CD4-positive, alpha-beta T cell treated with Interferon gamma for 1 hour (primary cell): Measurements from ENCODE around the gene SAFB2.
A peak's percentile ranks its signal among the peaks of the same experiment; 100 is the strongest.

Experiments used
- DNase-seq: peaks from one replicate; pipeline ENCODE4 v3.0.0-alpha.2; 2020

SAFB2 gene

DNA sequence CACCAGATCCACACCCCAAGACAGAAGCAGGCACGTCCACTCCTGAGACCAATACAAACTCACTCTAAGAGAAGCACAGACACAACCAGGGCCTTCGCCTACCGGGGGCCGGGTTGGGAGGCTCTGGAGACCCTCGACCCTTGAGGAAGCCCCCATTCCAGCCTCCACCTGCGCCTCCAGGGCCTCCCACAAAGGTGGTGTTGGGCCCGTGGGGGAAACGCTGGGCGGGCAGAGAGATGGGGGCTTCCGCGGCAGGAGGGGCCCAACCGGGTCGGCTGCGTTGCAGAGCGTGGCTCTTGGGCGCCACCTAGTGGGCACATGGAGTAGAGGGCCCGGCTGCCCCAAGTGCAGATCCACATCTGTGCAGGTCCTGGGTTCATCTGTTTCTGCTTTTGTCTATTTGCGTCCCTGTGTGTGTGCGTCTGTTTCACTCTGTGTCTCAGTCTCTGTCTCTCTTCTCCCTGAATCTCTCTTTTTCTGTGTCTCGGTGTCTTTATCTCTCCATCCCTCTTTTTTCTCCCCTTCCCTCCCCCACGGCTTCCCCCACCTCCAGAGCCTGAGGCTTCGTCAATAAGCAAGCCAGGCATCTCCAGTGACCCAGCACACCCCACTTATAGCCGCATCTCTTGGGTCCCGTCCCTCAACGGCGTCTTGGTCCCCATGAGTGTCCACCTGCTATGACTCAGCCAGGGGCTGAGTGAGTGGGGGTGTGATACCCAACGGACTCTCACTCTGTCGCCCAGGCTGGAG, 44.3 kb downstream of the SAFB2 start:
- DNase-seq, result peak; percentile 43

DNA sequence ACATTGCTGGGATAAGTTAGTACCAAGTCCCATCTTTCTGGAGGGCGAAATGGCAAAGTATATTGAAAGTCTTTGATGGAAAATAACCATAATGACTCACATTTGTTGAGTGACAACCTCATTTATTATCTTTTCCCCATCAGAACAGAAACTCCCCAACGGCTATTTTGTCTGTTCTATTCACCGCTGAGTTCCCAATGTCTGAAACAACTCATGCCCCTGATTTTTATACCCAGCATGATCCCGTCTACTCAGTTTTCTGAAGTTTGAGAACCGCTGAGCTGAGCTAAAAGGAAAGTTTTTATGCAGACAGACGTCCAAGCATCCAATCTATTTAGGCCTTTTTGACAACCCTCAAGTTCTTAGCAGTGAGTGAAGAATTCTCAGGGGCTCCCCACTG, 47.0 kb downstream of the SAFB2 start:
- DNase-seq, result no peak

DNA sequence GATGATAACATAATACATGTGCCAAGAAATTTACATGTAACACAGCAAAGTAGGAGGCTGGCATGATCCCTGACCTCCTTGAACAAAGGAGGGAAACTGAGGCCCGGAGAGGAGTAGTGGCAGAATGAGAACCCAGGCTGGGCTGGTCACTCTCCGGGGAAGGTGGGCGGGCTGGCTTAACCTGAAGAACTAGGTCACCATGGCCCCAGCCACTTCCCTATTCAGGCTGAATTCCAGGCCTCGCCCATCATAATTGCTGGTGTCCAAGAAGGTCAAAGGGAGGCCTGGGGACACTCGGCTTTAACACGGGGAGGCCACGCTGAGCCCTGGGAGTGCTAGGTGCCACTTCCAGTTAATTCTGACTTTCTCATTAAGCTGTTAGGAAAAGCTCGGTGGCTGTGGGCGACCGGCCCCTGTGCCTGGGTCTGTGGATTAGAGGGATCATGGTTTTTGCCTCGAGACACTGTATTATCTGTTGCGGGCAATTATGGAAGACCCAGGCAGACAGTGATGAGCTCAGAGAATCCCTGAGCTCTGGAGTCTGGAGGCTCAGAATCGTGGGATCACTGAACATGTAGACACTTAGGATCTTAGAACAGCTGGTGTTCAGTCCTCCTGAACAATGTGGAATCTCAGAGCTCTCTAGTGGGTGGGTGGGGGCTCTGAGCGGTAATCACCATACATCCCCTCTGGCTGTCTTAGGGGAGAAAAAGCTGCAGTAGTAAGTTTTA, 49.9 kb downstream of the SAFB2 start:
- no peak for DNase-seq

DNA sequence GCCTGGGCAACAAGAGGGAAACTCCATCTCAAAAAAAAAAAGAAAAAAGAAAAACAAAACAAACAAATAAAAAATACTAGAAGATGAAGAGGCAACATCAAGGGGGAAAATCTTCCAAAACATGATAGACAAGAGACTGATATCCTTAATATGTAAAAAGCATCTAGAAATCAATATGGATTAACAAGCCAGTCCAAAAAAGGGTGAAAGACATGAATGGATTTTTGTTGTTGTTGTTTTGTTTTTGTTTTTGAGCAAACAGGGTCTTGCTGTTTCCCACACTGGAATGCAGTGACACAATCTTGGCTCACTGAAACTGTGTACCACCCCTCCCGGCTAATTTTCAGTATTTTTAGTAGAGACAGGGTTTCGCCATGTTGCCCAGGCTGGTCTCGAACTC, 50.8 kb downstream of the SAFB2 start:
- no peak for DNase-seq

DNA sequence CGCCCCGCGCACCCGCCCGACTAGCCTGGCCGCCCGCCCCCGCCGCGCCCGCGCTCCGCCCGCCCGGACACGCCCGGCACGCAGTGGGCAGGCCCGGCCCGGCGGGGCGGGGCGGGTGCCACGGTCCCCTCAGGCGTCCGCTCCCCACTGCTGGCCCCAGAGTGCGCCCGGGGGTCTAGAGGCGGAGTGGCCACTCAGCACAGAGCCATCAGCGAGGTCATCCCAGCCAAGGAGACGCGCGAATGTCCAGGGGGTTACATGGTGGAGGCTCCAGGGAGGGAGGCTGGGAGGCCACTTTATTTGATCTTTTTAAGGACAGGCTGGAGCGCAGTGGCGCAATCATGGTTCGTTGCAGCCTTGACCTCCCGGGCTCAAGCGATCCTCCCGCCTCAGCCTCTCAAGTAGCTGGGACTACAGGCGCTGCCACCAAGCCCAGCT, 54.6 kb downstream of the SAFB2 start:
- DNase-seq, result no peak

DNA sequence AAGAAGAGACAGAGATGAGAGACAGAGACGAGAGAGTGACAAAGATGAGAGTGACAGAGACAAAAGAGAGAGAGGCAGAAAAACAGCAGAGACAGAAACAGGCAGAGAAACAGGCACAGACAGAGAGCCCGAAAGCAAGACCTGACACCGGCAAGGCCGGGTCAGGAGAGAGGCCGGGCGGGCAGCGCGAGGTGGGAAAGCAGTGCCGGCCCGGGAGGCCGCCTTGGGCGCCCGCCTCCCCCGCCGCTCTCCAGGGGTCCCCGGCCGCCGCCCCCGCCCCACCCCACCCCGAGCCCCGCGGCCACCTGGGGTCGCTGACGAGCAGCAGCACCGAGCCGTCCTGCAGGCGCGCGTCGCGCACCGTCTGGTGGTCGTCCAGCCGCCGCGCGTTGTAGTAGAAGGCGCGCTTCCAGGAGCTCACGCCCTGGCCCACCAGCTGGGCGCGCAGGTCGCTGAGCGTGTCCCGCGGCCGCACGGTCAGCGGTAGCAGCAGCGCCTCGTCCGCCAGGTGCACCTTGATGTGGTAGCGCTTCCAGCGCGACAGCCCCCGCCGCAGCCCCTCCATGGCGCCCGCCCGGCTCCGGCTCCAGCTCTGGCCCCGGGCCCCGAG, 55.1 kb downstream of the SAFB2 start, which contains the start of gene TINCR:
TSS of gene TINCR (minus strand) at position 594 of the 610 bp plus-strand sequence.
- DNase-seq, result no peak

DNA sequence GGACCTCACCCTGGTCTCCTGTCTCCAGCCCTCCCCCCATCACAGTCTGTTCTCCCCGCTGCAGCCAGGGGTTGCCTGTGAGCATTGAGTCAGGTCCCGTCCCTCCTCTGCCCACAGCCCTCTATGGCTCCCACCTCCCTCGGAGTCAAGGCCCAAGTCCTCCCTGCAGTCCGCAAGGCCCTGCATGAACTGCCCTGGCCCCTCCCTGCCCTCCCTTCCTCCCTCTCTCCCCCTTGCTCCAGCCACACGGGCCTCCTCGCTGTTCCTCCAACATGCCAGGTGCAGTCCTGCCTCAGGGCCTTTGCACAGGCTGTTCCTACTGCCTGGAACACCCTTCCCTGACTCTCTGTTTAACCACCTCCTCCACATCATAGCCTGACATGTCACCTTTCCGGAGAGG, 57.6 kb downstream of the SAFB2 start:
- no peak for DNase-seq

DNA sequence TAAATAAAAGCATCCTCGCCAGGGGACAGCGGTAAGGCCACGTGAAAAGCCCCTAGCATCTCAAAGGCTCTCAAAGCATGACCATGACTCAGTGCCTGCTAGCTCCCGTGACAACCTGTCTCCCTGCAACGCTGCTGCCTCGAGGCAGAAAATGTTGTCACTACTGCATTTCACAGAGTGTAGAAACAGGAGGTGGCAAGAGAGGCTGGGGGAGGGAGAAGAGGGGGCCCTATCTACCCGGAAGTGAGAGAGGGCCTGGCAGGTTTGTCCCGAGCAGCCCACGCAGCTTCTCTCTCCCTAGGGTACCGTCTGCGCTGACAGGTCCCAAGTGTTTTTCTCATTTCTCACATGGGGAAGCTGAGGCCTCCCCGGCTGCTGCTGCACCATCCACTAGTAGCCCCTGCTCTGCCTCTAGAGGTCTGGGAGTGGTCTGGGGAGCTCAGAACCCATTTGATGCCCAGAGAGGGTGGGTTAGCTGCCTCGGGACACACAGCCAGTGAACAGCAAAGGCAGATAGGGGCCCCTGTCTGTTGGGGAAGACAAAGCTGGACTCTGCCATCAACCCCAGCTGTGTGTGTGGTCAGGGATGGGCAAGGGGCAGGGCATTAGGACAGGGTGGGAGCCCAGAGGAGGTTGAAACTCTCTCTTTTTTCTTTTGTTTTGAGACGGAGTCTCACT, 58.5 kb downstream of the SAFB2 start:
- DNase-seq, result no peak

DNA sequence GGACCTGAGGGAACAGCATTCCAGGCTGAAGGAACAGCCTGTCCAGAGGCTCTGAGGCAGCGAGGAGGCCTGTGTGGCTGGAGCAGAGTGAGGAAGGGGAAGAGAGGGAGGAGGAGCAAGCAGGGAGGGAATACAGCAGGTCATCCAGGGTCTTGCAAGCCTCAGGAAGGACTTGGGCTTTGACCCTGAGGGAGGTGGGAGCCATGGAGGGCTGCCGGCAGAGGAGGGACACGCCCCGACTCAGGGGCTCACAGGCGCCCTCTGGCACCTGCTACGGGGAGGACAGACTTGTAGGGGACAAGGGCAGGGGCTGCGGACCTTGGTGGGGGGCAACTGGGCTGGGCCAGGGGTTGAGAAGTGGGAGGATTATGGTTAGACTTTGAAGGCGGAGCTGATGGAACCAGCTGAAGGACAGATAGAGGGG, 59.6 kb downstream of the SAFB2 start:
- no peak for DNase-seq

DNA sequence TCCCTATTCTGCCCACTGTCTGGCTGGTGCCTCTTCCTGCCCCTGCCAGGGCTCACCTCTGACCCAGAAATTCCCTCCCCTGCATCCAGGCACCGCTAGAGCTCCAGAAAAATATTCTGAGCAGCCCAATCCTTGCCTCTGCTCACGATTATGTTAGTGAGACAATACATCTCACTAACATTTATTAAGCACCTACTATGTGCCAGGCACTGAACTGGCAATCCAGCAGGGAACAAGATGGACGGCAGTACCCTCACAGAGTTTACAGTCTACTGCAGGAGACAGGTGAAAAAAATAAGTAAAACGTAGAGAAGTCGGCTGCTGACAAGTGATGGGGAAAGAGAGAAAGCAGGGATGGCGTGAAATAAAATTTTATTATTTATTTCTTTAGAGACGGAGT, 60.3 kb downstream of the SAFB2 start:
- DNase-seq, result no peak

DNA sequence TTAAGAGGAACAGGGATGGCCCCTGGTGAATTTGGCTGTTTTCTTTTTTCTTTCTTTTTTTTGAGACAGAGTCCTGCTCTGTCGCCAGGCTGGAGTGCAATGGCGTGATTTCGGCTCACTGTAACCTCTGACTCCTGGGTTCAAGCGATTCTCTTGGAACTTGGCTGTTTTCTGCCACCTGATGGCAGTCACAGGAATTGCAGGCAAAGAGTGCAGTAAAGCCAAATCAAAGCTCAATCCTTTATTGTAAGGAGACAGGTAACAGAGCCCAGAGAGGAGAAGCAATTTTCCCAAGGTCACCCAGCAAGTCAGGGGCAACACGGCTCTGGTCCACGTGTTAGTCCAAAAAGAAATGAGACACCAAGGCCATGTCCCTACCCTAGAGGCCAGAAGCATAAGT, 61.0 kb downstream of the SAFB2 start:
- DNase-seq, result no peak

DNA sequence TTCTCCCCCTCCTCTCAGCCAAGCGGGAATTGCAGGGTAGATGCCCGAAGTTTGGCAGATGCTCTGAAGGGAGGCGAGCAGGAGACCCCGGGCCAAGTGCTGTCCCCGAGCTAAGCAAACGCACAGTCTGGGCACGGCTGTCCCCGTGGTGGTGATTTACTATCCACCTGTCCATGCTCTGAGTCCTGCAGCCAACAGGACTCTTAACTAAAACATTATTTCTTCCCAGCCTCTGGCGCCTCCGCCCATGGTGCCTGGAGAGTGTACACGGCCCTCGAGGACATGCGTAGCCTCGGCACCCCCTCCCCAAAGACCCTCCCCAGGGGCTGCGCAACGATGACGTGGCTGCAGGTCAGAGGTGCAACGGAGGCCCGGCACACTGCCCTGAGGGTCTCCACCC, 62.4 kb downstream of the SAFB2 start:
- DNase-seq, result no peak

DNA sequence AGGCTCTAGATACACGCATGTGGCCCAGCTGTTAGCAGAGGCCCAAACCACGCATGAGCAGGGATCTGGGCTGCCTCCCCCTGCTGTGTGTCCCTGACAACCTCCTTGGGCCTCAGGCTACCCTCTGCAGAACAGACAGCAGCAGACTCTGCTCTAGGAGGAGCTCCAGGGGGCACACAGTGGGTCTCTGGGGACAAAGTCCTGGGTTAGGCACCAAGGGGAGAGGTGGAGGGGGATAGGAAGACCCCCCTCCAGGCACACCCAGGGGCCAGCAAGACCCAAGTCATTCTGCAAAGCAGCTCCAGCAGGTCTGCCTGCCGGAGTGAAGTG, 62.8 kb downstream of the SAFB2 start:
- DNase-seq, result no peak

DNA sequence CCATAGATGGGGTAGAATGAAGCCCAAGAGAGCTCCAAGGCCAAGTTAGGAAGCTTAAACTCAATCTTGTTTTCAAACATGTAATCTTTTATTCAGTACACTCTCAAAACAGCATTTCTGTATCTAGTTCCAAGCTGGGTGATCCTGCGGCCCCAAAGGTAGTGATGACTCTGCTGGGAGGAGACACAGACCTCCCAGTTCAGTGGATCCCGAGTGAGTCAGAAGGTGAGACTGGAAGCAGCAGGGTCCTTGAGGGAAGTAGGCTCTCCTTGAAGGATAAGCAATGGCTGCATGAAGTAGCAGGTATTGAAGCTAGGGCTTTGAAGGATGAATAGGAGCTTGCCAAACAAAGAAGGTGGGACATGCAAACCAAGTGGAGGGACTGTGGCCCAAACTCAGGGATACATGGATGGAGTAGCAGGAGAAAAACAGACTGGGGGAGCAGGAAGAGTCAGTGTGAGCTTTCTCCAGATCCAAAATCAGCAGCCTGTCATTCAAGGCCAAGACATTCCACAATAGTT, 64.4 kb downstream of the SAFB2 start:
- no peak for DNase-seq

DNA sequence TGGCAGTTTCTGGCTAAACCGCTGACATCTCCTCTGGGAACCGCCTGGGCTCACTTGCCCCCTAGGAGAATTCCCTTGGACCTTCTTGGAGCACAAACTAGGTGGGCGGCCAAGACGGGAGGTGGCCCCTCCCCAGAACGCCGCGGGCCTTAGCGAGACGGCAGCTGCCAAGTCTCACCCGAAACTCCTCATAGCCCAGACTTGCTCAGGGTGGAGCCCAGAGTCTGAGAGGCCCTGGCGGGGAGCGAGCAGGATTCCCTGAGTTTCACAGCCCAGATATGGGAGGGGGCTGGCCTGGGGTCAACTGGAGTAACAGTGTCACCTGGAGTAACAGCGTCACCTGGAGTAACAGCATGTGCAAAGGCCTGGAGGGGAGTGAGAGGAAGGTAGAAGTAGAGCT, 64.9 kb downstream of the SAFB2 start:
- DNase-seq, result no peak

DNA sequence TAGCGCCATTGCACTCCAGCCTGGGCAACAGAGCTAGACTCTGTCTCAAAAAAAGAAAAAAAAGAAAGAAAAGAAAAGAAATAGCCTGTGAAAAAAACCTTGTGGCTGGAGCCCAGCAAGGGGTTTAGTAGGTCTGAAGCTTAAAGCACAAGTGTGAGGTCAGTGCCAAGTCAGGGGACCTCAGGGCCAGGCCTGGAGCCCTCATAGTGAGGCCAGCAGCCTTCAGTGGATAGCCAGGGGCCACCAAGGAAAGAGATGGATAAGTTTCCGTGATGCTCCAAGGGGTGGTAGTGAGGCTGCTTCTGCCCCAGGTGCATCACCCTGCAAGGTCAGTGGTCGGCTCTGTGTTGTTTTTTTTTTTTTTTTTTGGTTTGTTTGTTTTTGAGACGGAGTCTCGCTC, 67.7 kb downstream of the SAFB2 start:
- DNase-seq, result no peak

DNA sequence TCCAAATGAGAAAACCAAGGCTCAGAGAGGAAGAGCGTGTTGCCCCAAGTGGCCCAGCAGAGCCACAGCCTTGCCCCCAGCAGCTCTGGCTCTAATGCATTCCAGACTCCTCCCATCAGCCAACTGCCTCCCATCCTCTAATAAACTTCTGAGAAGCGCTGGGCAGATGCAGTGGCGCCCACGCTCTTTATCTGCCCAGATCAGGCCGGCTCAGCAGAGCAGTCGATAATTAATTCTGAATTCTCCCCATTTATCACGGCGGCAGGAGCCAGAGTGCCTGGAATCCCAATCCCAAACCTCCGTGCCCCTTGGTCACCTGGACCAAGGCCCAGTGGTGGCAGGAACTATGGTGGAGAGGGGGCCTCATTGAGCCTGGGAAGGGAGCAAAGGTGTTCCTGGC, 68.7 kb downstream of the SAFB2 start:
- no peak for DNase-seq

DNA sequence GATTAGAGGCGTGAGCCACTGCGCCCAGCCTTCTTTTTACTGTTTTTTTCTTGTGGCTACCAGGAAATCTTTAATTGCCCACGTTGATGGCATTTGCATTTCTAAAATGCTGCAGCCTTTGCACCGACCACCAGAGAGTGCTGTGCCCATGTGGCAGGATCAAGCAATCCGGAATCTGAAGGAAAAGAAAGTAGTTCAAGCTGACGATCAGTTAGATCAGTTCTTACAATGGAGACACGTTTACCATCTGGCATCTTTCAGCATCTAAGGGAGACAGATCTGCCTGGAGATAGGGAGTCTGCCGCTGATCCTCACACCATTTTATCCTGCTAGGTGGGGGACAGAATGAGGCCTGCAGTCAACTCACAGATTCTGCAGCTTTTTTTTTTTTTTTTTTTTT, 74.7 kb downstream of the SAFB2 start:
- no peak for DNase-seq

DNA sequence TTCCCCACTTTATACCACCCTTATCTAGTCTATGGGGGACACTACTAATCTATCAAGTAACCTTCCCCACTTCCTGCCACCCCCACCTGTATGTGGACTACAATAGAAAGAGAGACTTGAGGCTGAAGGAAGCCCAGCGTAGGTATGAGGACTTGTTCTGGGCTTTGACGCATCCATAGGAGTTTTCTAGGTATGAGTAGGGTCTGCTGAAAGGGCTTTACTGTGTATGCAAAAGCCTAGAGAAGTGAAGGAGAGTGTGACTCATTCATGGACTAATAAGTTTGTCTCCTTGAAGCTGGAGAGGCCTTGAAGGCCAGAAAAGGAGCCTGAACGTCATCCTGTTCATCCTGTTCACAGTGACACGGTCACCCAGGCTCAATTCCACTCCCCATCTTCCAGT, 76.6 kb downstream of the SAFB2 start:
- no peak for DNase-seq

DNA sequence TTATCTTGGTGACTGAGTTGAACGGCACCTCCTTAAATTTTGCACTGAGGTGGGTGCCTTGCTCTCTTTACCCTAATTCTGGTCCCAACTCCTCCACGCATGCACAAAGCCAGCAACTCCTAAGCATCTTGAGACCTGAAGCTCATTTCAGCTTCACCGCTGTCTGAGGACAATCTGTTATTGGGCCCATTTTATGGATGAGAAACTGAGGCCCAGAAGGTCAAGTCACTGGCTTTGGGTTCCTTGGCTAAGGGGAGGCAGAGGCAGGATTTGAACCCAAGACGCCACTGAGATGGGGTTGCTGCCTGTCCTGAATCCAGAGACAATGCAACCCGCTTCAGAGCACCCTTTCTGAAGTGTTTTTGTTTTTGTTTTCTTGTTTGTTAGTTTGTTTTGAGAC, 77.5 kb downstream of the SAFB2 start:
- no peak for DNase-seq

DNA sequence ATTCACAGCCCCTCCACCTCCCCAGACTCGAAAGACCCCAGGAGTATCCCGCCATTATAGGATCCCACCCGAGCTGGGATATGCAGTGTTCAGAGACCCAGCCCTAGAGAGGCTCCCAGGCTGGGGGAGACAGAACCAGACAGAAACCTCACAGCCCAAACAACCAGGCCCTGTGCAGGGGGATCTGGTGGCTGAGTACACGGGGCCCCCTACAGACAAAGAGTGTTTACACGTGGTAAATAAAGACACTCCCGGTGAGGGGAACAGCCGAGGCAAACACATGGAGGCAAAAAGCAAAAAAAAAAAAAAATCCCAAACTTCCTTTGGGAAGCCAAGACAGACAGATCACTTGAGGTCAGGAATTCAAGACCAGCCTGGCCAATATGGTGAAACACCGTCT, 79.9 kb downstream of the SAFB2 start:
- DNase-seq, result no peak

DNA sequence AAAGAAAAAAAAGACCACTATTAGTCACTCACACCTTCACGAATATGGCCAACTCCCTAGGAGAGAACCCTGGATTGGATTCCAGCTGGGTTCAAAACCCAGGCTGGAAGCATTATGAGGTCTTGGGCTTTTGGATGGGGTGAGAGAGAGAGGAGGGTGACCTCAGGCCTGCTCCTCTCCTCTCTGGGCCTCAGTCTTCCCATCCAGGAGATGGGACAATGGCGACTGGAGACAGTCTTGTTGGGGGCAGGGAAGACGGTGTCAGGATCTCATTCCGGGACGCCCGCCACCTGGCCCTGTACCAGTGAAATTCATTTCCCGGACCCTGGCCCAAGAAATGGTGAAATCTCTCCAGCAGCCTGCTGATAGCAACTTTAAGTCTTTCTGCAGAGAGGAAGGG, 81.1 kb downstream of the SAFB2 start:
- DNase-seq, result no peak

DNA sequence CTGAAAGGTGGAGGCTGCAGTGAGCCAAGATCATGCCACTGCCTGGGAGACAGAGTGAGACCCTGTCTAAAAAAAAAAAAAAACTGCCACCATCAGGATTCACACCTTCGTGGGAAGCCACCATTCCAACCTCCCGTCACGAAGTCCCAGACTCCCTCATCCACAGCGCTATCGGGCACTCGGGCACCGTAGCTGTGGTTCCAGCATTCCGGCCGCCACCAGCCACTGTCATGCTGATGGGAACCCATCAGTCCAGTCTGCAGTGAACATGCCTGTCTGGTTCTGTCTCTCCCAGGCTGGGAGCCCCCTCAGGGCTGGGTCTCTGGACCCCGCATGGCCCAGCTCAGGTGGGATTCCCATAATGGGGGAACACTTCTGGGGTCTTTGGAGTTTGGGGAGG, 82.4 kb downstream of the SAFB2 start:
- DNase-seq, result no peak

DNA sequence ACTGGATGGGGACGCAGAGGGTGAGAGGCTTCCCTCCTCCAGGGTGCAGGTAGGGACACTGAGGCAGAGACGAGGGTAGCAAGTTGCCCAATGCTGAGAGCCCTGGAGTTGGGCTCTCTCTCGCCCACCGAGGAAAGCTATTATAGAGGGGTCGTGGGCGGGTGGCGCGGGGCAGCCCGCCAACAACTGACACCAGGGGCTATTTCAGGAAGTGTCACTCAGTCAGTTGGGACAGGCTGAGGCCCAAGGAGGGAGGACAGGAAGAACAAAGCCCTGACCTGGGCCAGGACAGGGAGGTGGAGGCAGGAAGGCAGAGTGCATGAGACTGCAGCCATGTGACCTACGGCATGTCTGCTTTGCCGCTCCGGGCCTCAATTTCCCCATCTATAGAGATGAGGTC, 84.7 kb downstream of the SAFB2 start:
- no peak for DNase-seq
